ENCODE results near the gene JAKMIP1.

The JAKMIP1 gene

DNA sequence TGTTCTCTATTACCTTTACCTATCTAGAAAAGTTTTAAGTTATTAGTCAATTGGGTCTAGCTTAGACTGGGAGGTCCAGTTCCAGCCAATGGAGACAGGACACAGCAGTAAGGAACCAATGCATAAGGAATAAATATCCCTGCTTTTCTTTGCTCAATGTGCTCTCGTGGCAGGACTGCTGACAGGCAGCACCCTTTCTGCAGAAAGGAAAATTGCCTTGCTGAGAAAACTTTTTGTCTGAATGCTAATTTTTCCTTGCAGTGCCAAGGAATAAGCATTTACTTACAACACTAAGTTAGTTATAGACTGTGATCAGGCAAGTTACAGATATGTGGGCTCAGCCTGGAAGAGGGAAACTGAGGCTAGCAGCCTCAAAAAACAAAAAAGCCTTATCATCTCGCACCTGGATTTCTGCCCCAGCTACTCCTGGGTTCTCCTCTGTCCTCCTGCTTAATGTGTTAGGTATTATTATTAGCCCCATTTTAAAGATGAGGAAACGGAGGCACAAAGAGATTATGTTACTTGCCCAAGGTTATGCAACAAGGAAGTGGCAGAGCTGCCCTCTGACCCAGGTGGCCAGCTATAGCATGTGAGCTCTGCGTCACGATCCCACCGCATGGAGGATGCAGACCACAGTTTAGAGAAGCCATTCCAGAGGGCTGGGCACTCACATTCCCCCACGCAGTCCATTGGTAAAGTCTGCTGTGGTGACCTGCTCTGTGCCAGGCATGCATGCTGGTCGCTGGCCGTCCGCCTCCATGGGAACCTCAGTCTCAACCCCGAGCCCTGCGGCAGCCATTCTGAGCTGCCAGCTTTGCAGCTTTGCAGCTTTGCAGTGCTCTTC, 141.6 kb downstream of the JAKMIP1 start:
- DNase-seq, result no peak

DNA sequence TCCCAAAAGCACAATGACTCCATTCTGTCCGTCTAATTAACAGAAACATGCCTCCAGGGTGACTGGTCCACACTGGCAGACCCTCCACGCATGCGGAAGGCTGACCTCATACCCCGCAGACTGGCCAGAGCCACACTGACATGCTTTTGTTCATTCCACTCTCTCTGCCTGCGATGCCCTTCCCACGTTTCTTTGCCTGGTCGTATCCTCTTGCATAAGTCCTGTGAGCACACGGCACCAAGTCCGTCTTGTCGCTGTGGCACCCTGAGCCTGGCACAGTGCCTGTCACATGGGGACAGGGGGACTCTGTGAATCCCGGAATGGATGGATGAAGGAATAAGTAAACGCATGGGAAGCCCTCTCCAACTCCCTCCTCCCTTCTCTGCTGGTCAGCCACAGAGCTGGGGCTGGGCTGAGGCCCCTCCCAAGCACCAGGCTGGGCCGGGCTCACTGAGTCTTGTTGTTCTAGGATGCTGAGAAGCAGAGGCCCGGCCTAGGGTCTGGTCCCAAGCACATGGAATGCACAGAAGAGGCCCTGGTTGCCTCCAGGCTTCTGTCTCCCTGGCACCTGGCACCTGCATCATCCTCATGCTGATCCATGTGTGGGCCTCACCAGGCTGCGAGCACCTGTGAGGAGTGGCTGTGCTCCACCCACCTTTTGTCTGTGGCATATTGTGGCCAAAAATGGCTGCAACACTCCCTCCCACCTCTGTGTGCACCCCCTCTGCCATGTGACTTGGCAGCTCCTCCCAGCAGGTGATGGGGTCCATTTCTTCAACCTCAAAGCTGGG, 143.2 kb downstream of the JAKMIP1 start:
- DNase-seq, result no peak

DNA sequence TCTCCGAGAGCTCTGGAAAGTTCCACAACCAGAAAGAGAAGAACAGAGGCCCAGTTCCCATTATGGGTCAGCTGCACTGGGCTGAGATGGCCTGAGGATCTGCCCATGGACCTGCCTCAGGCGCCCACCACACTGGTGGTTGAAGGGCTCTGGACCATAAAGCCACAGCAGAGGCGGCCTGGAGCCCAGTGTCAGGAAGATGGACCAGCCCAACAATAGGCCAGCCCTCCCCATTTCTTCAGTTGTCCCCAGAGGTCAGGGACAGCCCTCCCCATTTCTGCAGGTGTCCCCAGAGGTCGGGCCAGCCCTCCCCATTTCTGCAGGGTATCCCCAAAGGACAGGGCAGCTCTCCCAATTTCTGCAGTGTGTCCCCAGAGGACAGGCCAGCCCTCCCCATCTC, 144.9 kb downstream of the JAKMIP1 start:
- DNase-seq, result no peak

DNA sequence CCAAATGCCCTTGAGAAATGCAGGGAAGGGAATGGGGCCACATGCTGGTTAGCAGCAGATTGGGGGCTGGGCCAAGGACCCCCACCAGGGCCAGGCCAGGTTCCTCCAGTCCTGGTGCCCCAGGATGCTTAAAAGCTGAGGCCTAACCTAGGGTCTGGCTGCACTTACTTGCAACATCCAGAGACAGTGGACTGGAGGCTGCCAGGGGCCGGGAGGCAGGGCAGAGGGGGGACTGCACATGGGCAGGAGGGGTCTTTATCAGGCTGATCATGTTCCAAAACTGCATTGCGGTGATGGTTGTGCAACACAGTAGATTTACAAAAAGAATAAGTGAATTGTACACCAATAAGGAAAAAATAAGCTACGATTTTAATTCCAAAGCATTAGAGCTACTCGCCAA, 145.3 kb downstream of the JAKMIP1 start:
- no peak for DNase-seq

DNA sequence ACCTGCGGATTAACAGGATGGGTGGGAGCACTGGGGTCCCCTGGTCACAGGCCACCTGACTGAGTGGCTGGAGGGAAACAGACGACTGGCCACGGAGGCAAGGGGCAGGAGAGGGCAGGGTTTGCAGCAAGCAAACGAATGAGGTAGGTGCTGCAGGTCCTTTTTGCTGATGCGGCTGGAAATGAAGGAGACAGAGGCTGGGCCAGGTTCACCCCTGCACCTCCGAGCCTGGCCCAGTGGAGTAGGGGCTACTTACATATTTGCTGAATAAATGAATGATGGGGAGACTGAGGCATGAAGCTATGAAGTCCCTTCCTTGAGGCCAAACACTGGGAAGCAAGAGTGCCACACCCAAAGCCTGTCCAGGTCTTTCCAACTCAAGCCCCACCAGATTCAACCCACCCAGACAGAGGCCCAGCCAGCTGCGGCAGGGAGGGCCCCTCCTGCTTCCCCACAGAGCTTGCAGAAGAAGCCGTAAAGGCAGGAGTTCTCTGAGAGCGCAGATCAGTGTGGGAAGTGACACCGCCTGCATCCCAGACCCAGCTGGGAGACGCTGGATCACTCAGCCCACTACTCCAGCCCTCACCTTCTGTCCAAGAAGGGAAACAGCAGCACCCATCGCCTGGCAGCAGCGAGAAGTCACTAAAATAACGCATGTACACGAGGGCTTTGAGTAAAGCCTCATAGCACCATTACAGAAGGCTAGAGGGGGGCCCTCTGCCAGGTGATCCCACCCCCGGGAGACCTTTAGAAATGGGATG, 146.0 kb downstream of the JAKMIP1 start:
- DNase-seq, result no peak

DNA sequence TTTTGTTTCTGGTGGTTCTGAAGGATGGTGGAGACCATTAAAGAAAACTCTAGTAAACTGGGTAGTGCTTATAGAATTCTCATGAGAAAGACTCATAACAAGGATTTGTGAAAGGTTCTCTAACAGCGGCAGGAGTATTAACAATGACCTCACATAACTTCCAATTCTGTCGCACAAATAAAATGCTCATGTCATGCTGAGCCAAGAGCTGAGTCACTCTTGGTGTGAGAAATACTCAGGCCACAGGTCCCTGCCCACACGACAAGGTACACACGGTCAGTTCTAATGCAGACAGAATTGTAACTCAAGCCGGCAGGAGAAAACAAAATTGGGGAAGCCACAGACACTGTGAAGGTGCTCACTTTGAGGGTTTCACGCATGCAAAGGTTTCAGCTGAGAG, 147.7 kb downstream of the JAKMIP1 start:
- no peak for DNase-seq

DNA sequence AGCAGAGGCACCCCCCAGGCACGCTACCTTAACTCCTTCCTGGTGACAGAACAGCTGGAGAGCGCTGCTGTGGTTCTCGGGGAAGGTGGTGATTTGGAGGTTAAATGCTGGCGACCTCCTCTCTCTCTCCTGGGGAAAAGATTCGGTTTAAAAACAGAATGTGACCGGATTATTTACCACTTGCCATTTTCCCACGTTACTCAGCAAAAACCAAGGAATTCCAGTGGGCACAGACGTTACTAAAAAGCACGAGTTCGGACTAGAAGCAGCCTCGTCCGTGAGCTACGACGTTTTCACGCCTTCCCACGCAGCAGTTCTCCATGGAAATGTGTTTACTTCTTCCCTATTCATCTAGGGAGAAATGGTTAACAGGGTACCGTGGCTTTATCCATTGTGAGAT, 149.8 kb downstream of the JAKMIP1 start:
- DNase-seq, result no peak

DNA sequence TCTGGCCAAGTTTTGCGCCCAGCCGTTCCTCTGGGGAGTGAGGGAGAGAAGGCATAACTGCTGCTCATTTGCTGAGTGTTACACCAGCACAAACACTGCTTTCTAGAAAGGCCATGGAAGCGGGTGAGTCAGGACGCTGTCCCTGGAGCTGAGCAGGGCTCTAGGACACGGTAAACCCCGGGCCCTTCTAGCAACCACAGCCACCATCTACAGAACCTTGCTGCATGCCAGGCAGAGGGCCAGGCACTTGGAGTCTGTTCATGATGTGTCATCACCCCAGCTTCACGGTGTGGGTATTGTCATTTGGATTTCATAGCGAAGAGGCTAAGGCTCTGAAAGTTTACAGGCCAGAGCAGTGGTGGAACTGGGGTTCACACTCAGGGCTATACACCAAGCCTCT, 150.4 kb downstream of the JAKMIP1 start:
- no peak for DNase-seq

DNA sequence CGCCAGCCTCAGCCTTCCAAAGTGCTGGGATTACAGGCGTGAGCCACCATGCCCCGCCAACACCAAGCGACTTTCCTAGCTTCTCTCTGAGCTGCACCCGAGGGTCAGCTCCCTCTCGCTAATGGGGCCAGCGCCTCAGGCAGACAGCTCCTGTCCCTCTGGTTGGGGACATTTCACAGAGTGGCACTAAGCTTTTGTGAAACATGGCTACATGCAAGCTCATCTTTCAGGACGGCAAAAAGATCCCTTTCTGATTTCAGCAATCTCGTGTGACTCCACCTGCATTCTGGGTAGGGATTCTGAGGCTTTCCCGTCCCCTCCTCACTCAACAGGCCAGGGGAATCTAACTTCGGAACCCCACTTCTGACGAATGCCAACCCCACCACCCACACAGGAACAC, 151.1 kb downstream of the JAKMIP1 start:
- no peak for DNase-seq

DNA sequence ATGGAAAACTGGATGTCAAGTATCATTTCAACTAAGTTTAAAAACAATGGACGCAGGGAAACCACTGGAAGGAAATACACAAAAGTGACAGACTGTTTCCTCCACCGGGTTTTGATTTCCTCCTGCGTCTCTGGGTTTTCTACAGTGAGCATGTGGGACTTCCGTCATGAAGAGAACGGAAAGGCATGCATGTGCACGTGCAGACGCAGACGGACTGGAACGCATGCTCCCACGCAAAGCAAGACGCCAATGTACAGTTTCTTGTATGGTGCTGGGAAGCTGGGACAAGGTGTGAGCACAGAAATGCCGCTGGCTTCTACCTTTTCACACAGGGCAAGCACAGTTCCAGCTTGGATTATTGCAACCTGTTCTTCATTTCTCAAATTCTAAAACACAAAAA, 151.8 kb downstream of the JAKMIP1 start:
- no peak for DNase-seq

DNA sequence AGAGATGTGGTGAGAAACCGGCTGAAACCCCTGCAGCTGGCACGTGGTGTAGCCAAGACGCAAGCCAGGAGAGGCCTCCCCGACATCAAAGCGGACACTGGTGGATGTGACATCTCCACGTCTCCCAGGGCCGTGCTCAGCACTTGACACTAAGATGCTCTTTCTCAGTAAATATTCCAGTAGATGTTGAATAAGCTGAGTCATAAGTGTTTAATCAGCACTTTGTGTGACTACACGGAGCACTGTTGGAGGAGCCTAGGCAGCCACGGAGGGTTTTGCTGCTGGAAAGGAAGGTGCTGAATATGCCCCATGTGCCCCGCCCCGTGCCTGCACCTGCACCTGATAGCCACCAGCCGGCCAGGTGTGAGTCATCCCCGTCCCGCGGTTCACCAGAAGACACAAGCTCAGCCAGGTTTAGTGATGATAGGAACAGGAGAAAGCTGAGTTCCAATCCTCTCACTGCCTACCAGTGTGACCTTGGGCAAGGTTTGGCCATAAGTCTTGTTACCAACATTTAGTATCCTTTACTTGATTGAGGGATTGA, 153.1 kb downstream of the JAKMIP1 start:
- DNase-seq, result no peak

DNA sequence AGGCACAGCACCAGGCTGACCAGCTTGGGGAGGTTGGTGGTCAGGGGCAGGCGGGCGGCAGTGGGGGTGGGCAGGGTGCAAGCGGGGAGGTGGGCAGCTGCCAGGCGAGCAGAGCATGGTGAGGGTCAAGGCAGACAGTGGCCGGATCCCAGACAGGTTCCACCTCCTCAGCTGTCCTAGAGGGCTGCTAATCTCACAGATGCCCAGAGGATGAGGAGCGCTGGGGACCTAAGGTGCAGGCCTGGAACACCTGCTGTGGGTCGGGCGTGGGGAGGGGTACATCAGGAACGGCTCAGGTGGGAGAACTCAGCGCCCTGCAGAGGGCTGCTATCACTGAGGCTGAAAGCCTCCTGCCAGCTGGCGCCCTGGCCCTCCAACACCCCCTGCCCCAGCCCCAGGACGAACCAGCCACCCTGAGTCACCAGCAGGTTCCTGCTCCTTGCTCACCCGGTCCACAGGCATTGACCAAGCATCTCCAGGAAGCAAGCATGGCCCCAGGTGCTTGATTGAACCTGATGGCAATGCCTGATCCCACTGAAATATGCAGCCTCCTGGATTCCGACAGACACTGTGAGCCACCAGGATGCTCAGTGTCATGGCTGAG, 153.7 kb downstream of the JAKMIP1 start:
- no peak for DNase-seq

DNA sequence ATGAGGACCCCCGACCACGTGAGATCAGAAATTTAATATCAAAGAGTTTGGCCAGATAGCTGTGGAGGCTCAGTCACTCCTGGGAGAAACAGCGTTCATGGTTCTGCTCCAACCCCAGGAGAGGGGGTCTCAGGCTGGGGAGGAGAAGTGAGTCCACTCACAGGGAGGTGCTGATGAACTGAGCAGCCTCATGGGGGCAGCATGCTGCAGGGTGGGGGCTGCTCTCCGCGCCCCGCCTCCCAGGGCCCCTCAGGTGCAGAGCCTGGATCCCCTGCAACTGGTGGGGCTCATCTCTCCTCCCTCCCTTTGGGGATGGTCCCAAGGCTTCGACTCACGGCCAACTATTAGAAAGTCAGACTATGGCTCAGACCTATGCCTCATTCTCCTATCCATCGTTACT, 155.5 kb downstream of the JAKMIP1 start:
- DNase-seq, result no peak

DNA sequence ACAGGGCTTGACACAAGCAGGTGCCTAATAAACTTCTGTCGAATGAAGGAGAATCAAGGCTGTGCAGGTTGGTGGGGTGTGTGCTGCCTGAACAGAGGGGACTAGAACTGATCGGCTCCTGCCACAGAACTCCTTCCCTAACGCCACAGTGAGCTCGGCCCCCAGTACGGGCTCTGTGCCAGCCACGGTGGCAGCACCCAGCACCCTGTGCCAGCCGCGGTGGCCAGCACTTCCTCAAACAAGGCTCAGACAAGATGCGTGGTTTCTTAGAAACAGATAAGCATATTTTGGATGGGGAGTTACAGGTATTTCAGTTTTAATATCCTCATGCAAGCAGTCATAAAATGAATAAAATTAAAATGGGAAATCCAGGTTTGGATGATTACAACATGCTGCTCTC, 156.1 kb downstream of the JAKMIP1 start:
- DNase-seq, result no peak

DNA sequence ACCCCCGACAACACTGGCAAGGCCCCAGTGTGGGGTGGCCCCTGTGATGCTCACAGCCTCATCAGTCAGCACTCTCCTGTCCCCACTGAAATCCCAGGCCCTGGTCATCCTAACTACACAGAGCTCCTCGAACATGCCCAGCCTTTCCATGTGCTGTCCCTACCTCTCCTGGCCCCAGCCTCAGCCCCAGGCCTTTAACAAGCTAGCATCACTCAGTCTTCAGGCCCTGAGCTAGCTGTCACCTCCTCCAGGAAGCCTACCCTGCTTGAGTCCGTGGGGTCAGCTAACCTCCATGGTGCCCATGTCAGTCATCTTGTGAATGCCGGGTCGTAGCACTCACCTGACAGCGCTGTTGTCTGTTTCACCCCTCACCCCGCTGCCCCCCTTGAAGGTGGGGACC, 156.5 kb downstream of the JAKMIP1 start:
- no peak for DNase-seq

DNA sequence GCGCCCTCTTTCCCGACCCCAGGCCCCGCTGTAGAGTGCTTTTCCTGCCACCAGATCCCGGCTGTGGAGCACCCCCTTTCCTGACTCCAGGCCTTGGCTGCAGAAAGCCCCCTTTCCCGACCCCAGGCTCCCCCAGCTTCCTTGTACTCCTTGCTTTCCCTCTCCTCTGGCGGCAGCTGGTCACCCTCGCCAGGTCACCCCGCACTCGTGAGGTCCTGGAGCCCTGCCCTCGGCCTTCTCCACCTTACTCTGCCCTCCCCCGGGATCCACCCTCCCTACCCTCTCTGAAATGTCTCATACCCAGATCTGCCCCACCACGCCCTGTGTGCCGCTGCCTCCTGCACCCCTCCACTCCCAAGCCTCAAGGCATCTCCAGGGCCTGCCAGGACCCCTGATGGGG, 157.2 kb downstream of the JAKMIP1 start:
- DNase-seq, result no peak

DNA sequence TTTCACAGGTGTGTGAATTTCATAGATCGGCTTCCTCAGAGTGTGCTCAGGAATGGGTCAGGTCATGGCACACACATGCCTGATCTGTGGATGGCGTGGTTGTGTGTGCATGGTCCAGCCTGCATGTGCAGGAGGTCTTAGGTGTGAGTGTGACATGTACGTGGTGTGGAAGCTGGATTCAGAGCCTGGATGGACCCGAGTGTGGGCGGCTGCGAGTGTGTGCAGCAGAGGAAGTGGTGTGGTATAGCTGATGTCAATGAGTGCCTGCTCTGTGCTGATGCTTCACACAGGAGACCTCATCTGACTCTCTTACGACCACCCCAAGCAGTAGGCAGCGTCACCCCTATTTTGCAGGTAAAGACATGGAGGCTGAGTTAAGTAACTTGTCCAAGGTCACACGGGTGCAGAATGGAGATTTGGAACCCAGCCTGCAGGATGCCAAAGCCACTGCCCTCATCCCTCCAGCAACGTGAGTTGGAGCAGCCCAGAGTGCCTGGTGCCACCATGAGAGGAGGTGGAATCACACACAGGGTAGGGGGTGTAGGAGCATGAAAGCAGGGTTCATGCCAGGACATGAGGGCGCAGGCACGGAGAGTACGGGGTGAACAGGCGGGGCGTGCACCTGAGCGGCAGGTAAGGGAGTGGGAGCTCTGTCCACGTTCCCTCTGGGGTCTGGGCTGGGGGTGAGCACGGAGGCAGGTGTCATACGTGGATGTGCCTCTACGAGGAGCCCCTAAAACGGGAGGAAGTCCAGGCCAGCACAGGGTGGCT, 157.9 kb downstream of the JAKMIP1 start:
- DNase-seq, result no peak

DNA sequence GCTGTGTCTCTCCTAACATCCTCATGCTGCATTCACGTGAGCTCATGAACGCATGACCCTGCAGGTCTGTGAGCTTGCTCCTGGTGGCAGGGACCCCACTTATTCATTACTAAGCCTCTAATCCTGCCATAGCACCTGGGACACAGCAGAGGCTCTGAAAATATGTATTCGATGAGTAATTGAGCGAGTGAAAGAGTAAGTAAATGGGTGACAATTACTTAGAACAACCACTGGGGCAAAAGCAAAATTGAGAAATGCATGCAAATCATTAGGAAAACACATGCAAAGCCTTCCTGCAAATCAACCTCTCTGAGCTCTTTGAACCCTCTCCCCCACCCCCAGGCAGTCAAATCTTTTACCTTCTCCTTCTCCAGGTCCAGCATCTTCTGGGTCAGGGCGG, 158.5 kb downstream of the JAKMIP1 start:
- no peak for DNase-seq

DNA sequence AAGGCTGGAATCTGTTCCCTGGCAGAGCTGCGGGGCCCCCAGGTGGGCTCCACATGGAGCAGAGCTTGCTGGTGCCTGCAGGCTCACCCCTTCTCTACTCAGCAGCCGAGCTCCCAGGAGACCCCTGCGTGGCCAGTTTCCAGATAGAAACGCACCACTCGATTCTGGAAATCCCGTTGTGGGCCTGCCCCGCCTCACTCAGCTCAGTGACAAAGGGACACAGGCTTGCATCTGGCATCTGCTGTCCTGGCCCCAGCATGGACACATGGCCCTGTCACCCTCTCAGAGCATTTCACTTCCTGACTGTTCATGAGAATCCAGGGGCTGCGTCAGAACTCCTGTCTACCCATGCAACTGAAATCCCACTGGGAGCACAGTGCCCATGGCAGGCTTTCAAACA, 161.6 kb downstream of the JAKMIP1 start:
- no peak for DNase-seq

DNA sequence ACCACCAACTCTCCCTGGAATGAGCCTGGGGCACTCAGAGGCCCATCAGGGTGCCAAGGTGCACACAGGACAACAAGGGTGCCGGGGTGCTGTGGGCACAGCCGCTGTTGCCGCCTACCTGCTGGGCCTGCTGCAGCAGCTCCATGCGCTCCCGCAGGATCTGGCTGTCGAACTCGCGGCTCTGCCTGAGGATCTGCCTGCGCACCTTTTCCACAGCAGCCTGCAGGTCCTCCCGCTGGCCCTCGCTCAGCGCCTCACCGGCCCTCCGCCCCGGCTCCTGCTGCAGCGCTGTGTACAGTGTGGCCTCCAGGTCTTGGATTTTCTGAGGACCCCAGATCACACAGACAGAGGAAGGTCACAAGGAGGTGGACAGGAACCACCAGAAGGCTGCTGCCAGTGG, 164.6 kb downstream of the JAKMIP1 start:
- DNase-seq, result no peak

DNA sequence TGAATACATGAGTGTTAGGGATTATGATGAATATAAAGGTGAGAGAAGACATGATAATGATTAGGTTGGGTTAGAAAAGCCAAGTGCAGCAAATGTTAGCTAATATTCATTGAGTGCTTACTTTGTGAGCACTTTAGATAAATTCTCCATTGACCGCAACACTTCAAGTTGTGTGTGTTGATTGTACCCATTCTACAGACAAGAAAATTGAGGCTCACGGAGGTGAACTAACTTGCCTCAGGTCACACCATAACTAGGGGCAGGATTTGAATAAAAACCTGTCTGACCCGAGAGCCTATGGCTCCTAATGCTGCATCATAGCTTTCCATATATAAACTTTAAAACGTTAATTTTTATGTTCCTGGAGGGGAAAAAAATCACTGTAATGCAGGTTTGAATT, 167.0 kb downstream of the JAKMIP1 start:
- no peak for DNase-seq
